Esophagus muscularis mucosa (tissue), 4 donors: Measurements from ENCODE around the gene MYL6.

Source experiments
- EP300 ChIP-seq: sonication (generic); formaldehyde crosslinking; IDR thresholded peaks from one replicate; pipeline ENCODE4 v1.6.1; 2017; ENCODE audit warnings: antibody characterized with exemption
- POLR2A ChIP-seq: fragments of 450-650 bp; IDR thresholded peaks from one replicate; pipeline ENCODE4 v1.6.1; 2017; ENCODE audit warnings: antibody characterized with exemption, moderate library complexity, mild to moderate bottlenecking, low read depth
- POLR2AphosphoS5 ChIP-seq, 2 donors: sonication (generic); formaldehyde crosslinking; IDR thresholded peaks; one replicate each; pipeline ENCODE4 v1.6.1; 2017; ENCODE audit warnings: antibody characterized with exemption in 2 of 2
- TF ChIP-seq, protein P1 (sequence below), 3 experiments: fragments of 200-600 bp in 2 of 3; fragments of 450-650 bp in 1 of 3; sonication (generic) in 2 of 3; IDR thresholded peaks; one replicate each; pipeline ENCODE4 v1.5.1; 2017 to 2019; ENCODE audit warnings: antibody characterized with exemption in 3 of 3, mild to moderate bottlenecking in 2 of 3, moderate library complexity in 1 of 3

DNA sequence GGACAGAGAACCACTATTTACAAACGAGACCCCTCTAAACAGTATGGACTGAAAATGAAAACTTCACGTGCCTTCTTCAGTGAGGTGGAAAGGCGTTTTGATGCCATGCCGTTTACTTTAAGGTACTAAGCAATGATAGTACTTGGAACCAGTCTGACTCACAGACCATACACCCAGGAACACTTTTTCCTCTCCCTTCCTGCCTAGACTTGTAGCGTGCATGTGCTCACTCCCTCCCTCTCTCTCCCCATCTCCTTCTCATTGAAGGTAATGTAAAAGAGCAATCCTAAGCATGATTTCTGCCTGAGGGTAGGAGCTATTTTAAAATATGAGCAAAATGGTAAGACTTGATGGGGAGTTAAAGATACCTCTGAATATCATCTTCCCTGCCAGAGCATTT is 47.6 kb upstream of the MYL6 start:
- TF ChIP-seq, protein P1, sequence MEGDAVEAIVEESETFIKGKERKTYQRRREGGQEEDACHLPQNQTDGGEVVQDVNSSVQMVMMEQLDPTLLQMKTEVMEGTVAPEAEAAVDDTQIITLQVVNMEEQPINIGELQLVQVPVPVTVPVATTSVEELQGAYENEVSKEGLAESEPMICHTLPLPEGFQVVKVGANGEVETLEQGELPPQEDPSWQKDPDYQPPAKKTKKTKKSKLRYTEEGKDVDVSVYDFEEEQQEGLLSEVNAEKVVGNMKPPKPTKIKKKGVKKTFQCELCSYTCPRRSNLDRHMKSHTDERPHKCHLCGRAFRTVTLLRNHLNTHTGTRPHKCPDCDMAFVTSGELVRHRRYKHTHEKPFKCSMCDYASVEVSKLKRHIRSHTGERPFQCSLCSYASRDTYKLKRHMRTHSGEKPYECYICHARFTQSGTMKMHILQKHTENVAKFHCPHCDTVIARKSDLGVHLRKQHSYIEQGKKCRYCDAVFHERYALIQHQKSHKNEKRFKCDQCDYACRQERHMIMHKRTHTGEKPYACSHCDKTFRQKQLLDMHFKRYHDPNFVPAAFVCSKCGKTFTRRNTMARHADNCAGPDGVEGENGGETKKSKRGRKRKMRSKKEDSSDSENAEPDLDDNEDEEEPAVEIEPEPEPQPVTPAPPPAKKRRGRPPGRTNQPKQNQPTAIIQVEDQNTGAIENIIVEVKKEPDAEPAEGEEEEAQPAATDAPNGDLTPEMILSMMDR (IDR thresholded peaks at IDR 0.05), result no peak
- TF ChIP-seq POLR2A (no peak), EP300 (no peak), POLR2AphosphoS5 (IDR thresholded peaks at IDR 0.05) (no peak)
